GM12891 (cell line): ENCODE measurements around the gene CAMK1D.

ENCODE experiments used
- PAX5 ChIP-seq: IDR thresholded peaks from 2 replicates; pipeline ENCODE4 v1.6.1; 2011; ENCODE audit warnings: low read length, moderate library complexity, mild to moderate bottlenecking; ENCODE audit not compliant: insufficient read depth, severe bottlenecking
- POLR2A ChIP-seq: IDR thresholded peaks from 2 replicates; pipeline ENCODE4 v1.6.1; 2011; ENCODE audit warnings: low read depth, low read length, control low read depth
- POLR2AphosphoS5 ChIP-seq: IDR thresholded peaks from 2 replicates; pipeline ENCODE4 v1.6.1; 2011; ENCODE audit warnings: low read depth, low read length, control low read depth
- TAF1 ChIP-seq: IDR thresholded peaks from 2 replicates; pipeline ENCODE4 v1.6.1; 2011; ENCODE audit warnings: low read depth, low read length, control low read depth

- no peak for TF ChIP-seq POLR2A
- no peak for TF ChIP-seq POLR2AphosphoS5
- no peak for TF ChIP-seq TAF1
- no peak for TF ChIP-seq PAX5
These were observed 308.1 kb downstream of the CAMK1D start for GRCh38 chr10:12657489-12657888.
